Astrocyte of the spinal cord (primary cell): ENCODE results near the gene CCNO.
A peak's percentile ranks its signal among the peaks of the same experiment; 100 is the strongest.

ENCODE experiments used
- DNase-seq: peaks from one replicate; pipeline ENCODE4 v3.0.0; 2011; ENCODE audit warnings: low read depth, low spot score
- H3K4me3 ChIP-seq: 2 replicates; pipeline ENCODE4 v1.5.1; 2011; ENCODE audit warnings: low read depth, mild to moderate bottlenecking, low read length, moderate library complexity
- in situ Hi-C: cut with HindIII; loops from 2 replicates; pipeline ENCODE4 v1.10.0; 2017; ENCODE audit warnings: low sequenced_read_pairs
- TF ChIP-seq, protein P1 (sequence below): IDR thresholded peaks from 2 replicates; pipeline ENCODE4 v1.5.1; 2012; ENCODE audit warnings: low read depth, mild to moderate bottlenecking, low read length, inconsistent platforms

Gene CCNO

GRCh38 chr5:55223812-55224240 is 9.6 kb downstream of the CCNO start:
- no peak for DNase-seq
- TF ChIP-seq, protein P1, sequence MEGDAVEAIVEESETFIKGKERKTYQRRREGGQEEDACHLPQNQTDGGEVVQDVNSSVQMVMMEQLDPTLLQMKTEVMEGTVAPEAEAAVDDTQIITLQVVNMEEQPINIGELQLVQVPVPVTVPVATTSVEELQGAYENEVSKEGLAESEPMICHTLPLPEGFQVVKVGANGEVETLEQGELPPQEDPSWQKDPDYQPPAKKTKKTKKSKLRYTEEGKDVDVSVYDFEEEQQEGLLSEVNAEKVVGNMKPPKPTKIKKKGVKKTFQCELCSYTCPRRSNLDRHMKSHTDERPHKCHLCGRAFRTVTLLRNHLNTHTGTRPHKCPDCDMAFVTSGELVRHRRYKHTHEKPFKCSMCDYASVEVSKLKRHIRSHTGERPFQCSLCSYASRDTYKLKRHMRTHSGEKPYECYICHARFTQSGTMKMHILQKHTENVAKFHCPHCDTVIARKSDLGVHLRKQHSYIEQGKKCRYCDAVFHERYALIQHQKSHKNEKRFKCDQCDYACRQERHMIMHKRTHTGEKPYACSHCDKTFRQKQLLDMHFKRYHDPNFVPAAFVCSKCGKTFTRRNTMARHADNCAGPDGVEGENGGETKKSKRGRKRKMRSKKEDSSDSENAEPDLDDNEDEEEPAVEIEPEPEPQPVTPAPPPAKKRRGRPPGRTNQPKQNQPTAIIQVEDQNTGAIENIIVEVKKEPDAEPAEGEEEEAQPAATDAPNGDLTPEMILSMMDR: no peak
- no peak overlapping the region for H3K4me3 ChIP-seq
- in situ Hi-C loops: no loop called here

DNA sequence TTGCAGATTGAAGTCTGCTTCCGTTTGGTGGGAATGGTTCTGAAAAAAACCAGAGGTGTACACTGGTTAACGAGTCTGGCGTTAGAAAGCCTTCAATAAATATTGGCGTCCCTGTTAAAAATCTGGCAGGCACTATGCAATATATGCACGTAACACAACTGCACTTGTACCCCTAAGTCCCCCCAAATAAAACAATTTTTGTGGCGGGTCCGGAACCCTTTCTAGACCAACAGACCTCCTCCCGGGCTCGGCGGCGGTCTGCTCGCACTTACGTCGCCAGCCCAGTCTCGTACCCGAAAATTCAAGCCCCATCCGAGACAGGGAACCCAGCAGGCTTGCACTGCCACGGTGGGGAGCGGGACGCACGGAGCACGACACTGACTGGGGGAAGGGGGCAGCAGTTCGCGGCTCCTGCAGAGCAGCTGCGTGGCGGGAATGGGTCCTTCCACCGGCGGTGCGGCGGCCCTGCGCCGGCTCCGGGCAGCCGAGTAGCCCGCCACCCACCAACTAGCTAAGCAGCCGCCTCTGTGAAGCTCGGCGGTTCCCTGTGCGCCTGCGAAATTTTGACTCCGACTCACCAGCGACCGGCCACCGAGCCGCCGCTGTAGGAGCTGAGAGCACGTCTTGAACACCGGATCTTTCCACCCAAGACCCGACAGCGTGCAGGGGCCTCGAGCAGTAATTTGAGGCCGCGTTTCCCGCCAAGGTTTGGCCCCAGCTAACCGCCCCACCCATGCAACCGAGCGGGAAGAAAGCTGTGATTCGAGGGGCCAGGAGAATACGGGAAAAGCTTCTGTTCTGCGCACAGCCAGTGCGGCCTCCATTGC is 10.2 kb downstream of the CCNO start:
- DNase-seq: no peak
- in situ Hi-C loops: no loop called here
- no peak overlapping the region for H3K4me3 ChIP-seq
- TF ChIP-seq, protein P1: no peak

- no peak for DNase-seq
- H3K4me3 ChIP-seq: no peak overlapping the region
- in situ Hi-C loops: no loop called here
- TF ChIP-seq, protein P1: no peak
These were observed 11.1 kb downstream of the CCNO start for GRCh38 chr5:55222092-55222984.

DNA sequence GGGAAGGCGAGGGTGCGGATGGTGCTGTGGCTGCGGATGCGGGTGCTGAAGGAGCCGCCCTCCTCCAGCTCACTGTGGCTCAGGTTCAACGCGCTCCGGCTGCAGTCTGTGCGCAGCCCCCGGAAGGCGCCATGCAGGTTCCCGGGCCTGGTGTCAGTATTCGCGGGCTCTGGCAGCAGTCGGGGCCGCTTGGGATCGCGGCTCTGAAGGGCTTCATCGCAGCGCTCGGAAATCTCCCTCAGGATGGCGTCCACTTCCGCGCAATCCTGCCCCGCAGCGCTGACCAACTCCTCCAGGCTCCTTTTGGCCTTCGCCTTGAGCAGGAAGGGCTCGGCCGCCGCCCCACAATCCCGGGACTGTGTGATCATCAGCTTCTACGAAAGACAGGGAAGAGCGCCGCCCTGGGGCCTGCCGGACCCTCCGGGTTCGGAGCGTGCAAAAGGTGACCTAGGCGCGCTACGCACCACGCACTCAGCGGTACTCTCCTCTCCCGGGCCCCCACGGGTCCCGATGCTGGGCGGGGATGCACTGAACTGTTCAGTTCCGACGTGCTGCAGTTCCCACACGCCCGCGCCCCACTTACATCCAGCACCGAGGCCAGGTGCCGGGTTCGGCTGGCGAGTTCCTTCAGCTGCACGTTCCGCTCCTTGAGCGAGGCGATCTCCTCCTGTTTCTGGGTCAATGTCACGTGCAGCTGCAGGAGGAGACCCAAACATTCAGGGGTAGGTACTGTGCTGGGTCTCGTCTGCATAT is 12.8 kb downstream of the CCNO start:
- TF ChIP-seq, protein P1: no peak
- H3K4me3 ChIP-seq: peak overlapping the region; percentile 27
- DNase-seq: no peak
- in situ Hi-C loops: no loop called here

GRCh38 chr5:55219770-55220169 is 13.6 kb downstream of the CCNO start:
- TF ChIP-seq, protein P1: no peak
- no peak overlapping the region for H3K4me3 ChIP-seq
- in situ Hi-C loops: no loop called here
- no peak for DNase-seq

DNA sequence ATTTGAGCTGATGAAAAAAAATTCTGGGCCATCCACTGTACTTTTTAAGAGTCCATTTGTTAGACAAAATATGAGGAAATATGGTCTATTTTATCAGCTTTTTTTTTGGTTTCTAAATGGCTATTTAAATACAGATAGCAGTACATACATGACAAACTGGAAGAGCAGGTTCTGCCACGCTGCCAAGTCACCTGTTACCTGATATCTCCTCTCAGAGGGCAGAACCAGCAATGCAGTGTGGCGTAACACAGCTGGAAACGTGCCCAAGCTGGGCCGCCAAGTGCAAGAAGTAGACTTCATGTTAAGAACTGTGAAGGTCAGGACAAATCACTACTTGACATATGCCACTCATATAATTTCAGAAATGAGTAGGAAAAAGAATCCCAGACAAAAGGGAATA is 14.4 kb downstream of the CCNO start:
- in situ Hi-C loops: no loop called here
- TF ChIP-seq, protein P1: no peak
- no peak for DNase-seq
- H3K4me3 ChIP-seq: no peak overlapping the region
